HepG2 (cell line): ENCODE data around the gene SAMD4A. TPM values are rescaled to one million over a fixed set of nuclear protein-coding genes. Genes with fewer than 3 reads are reported as not detected.

Experiments
- ATAC-seq: fragments of 200-7000 bp; cut with Tn5 transposase; 3 replicates; pipeline ENCODE4 v1.9.1; 2020; ENCODE audit warnings: mild to moderate bottlenecking, moderate library complexity
- BruUV-seq: library from RNA; stranded (reverse); fragments of 400-500 nt; replicated peaks from 2 replicates; lab custom pipeline; 2021; lab: Mats Ljungman, UMichigan
- CTCF ChIA-PET: fragments of 300-600 bp; formaldehyde crosslinking; extraction: SDS; loops from one replicate; lab custom pipeline; 2021; ENCODE audit warnings: low total read pairs, inconsistent platforms, low intra/inter-chr PET ratio; lab: Yijun Ruan, JAX
- POLR2A ChIA-PET: fragments of 350-600 bp; sonication (Branson Sonifier 250); formaldehyde crosslinking; loops from one replicate; lab custom pipeline; 2020; ENCODE audit warnings: antibody characterized with exemption, inconsistent platforms; lab: Yijun Ruan, JAX
- DNase-seq: peaks from one replicate; pipeline ENCODE4 v3.0.0-alpha.2; 2015; ENCODE audit warnings: low spot score
- FAIRE-seq: peaks from 3 replicates; lab custom pipeline; 2011; peaks lifted over from hg19 to GRCh38; lab: Jason Lieb, UNC
- H2AFZ ChIP-seq: one replicate; pipeline ENCODE4 v1.6.1; 2011; ENCODE audit warnings: low read length, inconsistent platforms
- H3K27ac ChIP-seq: fragments of 300-600 bp; 3 replicates; pipeline ENCODE4 v1.8.0; 2011; ENCODE audit warnings: mixed run types, mild to moderate bottlenecking, mixed read lengths, low read length, inconsistent platforms; ENCODE audit not compliant: insufficient read depth; ENCODE audit errors: extremely low read length
- H3K27me3 ChIP-seq, 2 experiments: fragments of 200-600 bp in 1 of 2; 2 replicates in 1 of 2; 3 replicates in 1 of 2; pipeline versions ENCODE4 v1.6.0 to v1.8.0; 2011; ENCODE audit warnings: low read length in 2 of 2, mild to moderate bottlenecking in 2 of 2, moderate library complexity in 2 of 2, inconsistent platforms in 1 of 2; ENCODE audit not compliant: insufficient read depth in 2 of 2, control insufficient read depth in 1 of 2
- H3K36me3 ChIP-seq, 2 experiments: fragments of 200-600 bp in 1 of 2; replicated peaks in 1 of 2; 2 replicates in 1 of 2; 3 replicates in 1 of 2; pipeline versions ENCODE4 v1.5.1 to v1.8.0; 2011; ENCODE audit warnings: low read length in 2 of 2, inconsistent platforms in 1 of 2; ENCODE audit not compliant: insufficient read depth in 2 of 2, control insufficient read depth in 1 of 2
- H3K4me1 ChIP-seq: 2 replicates; pipeline ENCODE4 v1.5.1; 2012; ENCODE audit warnings: low read length, inconsistent platforms; ENCODE audit not compliant: insufficient read depth
- H3K4me2 ChIP-seq: 2 replicates; pipeline ENCODE4 v1.6.0; 2011; ENCODE audit warnings: low read depth, low read length, inconsistent platforms
- H3K4me3 ChIP-seq, 3 experiments: fragments of 200-600 bp in 1 of 3; sonication (generic), shearing (Covaris generic) in 1 of 3; replicated peaks in 1 of 3; 2 replicates each; pipeline ENCODE4 v1.5.1; 2011 to 2016; ENCODE audit warnings: low read length in 3 of 3, inconsistent platforms in 2 of 3, low read depth in 2 of 3, mild to moderate bottlenecking in 2 of 3, control low read depth in 1 of 3, mixed read lengths in 1 of 3; ENCODE audit not compliant: insufficient read depth in 1 of 3
- H3K79me2 ChIP-seq: one replicate; pipeline ENCODE4 v1.6.1; 2011; ENCODE audit warnings: low read length, inconsistent platforms; ENCODE audit not compliant: insufficient read depth
- H3K9ac ChIP-seq: 2 replicates; pipeline ENCODE4 v1.6.0; 2011; ENCODE audit warnings: mild to moderate bottlenecking, low read depth, low read length, inconsistent platforms; ENCODE audit not compliant: insufficient read depth
- H3K9me3 ChIP-seq: 2 replicates; pipeline ENCODE4 v1.5.1; 2012; ENCODE audit warnings: mild to moderate bottlenecking, low read length
- H4K20me1 ChIP-seq: 2 replicates; pipeline ENCODE4 v1.6.0; 2011; ENCODE audit warnings: inconsistent platforms, mild to moderate bottlenecking, low read length, moderate library complexity; ENCODE audit not compliant: insufficient read depth
- BCLAF1 ChIP-seq: fragments of 450-650 bp; IDR thresholded peaks from 2 replicates; pipeline ENCODE4 v1.6.1; 2017; ENCODE audit warnings: mild to moderate bottlenecking
- CHD2 ChIP-seq: IDR thresholded peaks from 2 replicates; pipeline ENCODE4 v1.6.1; 2011; ENCODE audit warnings: low read depth, low read length, improper control_type of control experiment
- PCBP2 ChIP-seq: fragments of 200-400 bp; formaldehyde crosslinking; optimal IDR thresholded peaks from 2 replicates; pipeline ENCODE3; 2018; ENCODE audit warnings: low read length, low read depth; ENCODE audit not compliant: poor library complexity, severe bottlenecking
- PPARG ChIP-seq: conservative IDR thresholded peaks from 2 replicates; pipeline ENCODE4 v1.6.1; 2016; ENCODE audit warnings: missing biosample characterization, missing genetic modification reagents
- ZFP41 ChIP-seq: sonication (generic); formaldehyde crosslinking; IDR thresholded peaks from 2 replicates; pipeline ENCODE4 v1.4.0; 2020; ENCODE audit warnings: mild to moderate bottlenecking, missing genetic modification reagents, borderline replicate concordance
- ZNF775 ChIP-seq: sonication (generic); formaldehyde crosslinking; IDR thresholded peaks from 2 replicates; pipeline ENCODE4 v1.4.0; 2020; ENCODE audit warnings: missing genetic modification reagents, mild to moderate bottlenecking, moderate library complexity, borderline replicate concordance
- ZNF784 ChIP-seq: sonication (generic); formaldehyde crosslinking; IDR thresholded peaks from 2 replicates; pipeline ENCODE4 v1.5.1; 2020; ENCODE audit warnings: missing genetic modification reagents, mild to moderate bottlenecking, borderline replicate concordance
- WGBS: methylation state at CpG from one replicate; pipeline ENCODE4 v1.1.6; 2017; ENCODE audit warnings: low lambda C conversion rate; 5-methylcytosine and 5-hydroxymethylcytosine counted together
- in situ Hi-C: cut with HindIII; loops from 2 replicates; pipeline ENCODE4 v1.10.0; 2017; ENCODE audit warnings: low pct_unique_long_range_greater_than_20kb; ENCODE audit not compliant: extremely low pct_ligation_motif_present
- intact Hi-C: fragments of 100-400 bp; cut with micrococcal nuclease; formaldehyde crosslinking; loops from one replicate; pipeline ENCODE4 v1.10.0; 2022; ENCODE audit not compliant: unreplicated experiment
- polyA plus RNA-seq, 8 experiments: library from polyadenylated mRNA; depleted of rRNA in 3 of 8; stranded (reverse) in 7 of 8; unstranded in 1 of 8; fragments of >200 nt; fragmentation: Illumina TruSeq in 4 of 8; extraction: Trizol in 4 of 8; gene quantifications; 2 replicates each; pipeline versions ENCODE4 v1.2.1 to v1.2.3, GENCODE V29; 2011 to 2016; ENCODE audit warnings: low read depth in 4 of 8, missing spikeins in 1 of 8, mixed read lengths in 1 of 8; ENCODE audit not compliant: insufficient read depth in 1 of 8
- total RNA-seq, 5 experiments: library from RNA; depleted of rRNA; stranded (reverse); fragments of >200 nt; fragmentation: Illumina TruSeq; extraction: Trizol; gene quantifications; 2 replicates each; pipeline ENCODE4 v1.2.3, GENCODE V29; 2016; ENCODE audit warnings: low read depth in 1 of 5

Gene SAMD4A
- total and polyA plus RNA-seq, 2 of the 13 experiments (the other 11 are each of a cell fraction or from before 2014, with no cell fraction given): 11.8 to 13.0 TPM

- Histone ChIP-seq H3K36me3 (peaks cover 2 to 23% of the 10 kb centered on the region in 2 experiments; a peak in 4 of 5 replicates), H3K9ac (no peak overlapping the region), H3K4me2 (no peak overlapping the region), H3K27ac (no peak overlapping the region), H3K4me3 (no peak overlapping the region), H2AFZ (no peak overlapping the region), H4K20me1 (no peaks in the 10 kb centered on the region), H3K4me1 (no peaks in the 10 kb centered on the region), H3K79me2 (peaks cover 19% of the 10 kb centered on the region), H3K9me3 (no peaks in the 10 kb centered on the region), H3K27me3 (no peaks in the 10 kb centered on the region)
- in situ Hi-C loops: no loop called here
- POLR2A ChIA-PET: no interaction called here
- FAIRE-seq (no peak), ATAC-seq (no peak), DNase-seq (no peak)
- intact Hi-C loops: no loop called here
- TF ChIP-seq ZNF775 (CRISPR knock-in tag): no peak
- TF ChIP-seq PPARG (CRISPR knock-in tag): no peak
- no peak for TF ChIP-seq CHD2
- TF ChIP-seq ZFP41 (CRISPR knock-in tag): no peak
- TF ChIP-seq PCBP2: no peak
- no peak for TF ChIP-seq ZNF784 (CRISPR knock-in tag)
- no peak for TF ChIP-seq BCLAF1
- BruUV-seq: no TSS peak
- WGBS: 100% methylated on average over 3 of the region's 8 CpGs
- CTCF ChIA-PET: no interaction called here
Observed at GRCh38 chr14:54683882-54684794, 117.2 kb downstream of the SAMD4A start.
